LHCN-M2 (cell line): ENCODE measurements around the gene SYNM. TPM values are rescaled to one million over a fixed set of nuclear protein-coding genes. Genes with fewer than 3 reads are reported as not detected.

Experiments
- DNase-seq: peaks from one replicate; pipeline ENCODE4 v3.0.0-alpha.2; 2012; ENCODE audit warnings: low read depth
- total RNA-seq: library from RNA; depleted of rRNA; stranded (reverse); fragments of >200 nt; gene quantifications from 2 replicates; pipeline ENCODE4 v1.2.3, GENCODE V29; 2014

The SYNM gene
- total RNA-seq, 1 experiment from 2014 or later: 5.6 TPM

GRCh38 chr15:99138491-99138982 is 33.7 kb downstream of the SYNM start:
- DNase-seq: no peak

DNA sequence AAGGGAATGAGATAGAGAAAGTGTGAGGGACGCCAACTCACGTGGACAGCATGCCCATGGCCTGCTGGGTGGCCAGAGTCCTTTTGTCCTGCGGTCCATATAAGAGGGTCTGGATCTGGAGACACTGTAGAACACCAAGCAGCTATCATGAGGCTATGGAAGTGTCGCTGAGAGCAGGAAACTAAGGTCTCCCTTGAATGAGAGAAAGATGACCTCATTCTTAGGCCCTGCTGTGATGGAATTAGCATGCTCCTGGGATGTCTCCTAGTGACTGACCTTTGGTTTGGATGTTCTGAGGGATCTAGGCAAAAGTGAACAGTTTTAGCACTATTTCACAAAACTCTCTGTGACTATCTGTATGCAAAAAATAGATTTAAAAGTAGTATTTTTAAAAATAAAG is 34.4 kb downstream of the SYNM start:
- no peak for DNase-seq

DNA sequence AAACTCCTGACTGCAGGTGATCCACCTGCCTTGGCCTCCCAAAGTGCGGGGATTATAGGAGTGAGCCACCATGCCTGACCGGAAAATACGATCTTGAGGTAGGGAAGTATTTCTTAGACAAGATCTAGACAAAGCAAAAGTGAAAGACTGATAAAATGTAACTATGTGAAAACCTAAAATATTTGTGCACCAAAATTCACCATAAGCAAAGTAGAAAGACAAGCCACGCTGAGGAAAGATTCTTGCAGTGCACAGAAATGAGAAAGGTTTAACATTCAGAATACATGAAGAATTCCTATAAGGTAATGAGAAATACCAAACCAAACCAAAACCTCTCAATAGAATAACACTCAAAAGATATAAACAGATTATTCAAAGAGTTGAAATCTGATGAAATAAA is 35.7 kb downstream of the SYNM start:
- no peak for DNase-seq

- DNase-seq: no peak
Measured at GRCh38 chr15:99141943-99142342, 37.1 kb downstream of the SYNM start.

DNA sequence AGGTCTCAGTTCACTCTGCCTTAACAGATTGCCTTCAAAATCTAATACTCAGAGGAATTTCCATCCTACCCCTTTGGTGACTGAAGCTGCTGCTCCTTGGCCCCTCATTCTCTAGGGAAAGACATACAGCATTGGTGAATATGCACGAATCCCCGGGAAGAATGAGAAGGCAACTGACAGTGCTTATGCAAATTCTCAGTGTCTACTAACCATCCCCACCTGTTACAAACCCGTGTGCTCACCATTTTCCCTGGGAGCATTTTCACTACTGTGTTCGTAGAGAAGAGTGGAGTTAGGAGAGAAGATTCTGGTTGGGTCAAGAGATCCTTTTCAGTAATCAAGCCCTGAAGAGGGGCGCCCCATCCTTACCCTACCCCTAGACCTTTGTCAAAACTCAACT is 37.7 kb downstream of the SYNM start:
- DNase-seq: no peak

- DNase-seq: no peak
Measured at GRCh38 chr15:99143242-99143641, 38.4 kb downstream of the SYNM start.

DNA sequence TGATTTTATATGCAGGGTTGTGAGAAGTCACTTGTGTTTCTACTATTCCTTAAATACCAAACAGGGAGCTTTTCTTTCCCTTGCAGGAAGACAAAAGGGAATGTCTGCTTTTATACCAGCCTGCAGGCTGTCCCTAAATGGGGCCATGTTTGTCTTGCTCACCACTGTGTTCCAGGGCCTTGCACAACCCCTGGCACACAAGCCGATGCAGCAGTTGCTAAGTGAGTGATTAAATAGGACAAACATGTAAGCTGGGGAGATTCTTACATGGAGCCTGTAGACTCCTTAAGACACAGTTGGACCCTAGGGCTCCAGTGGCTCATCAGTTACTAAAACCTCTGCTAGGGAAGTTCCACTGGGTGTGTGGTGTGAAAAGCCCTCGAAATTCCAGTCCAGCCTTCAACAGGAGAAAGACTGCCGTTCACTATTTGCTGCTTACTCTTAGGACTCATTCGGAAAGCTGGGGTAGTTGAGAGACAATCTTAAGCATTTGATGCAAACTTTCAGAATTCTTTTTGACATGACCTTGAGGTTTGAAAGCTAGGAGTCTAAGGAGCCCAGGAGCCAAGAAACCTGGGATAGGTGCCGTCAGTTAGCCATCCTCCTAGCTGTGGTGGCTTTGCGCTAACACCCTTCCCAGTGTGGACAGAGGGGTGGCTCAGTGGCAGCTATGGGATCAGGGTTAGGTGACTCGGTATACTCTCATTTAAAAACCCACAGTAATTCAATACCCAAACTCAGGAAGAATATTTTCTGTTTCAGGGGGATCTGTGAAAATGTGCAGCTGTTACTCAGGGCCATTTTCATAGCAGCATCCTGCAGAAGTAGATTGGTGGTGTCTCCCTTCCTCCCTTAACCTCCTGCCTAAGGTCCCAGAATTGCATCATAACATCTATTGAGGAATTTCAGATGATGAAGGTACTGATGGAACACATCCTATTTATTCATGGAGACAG is 39.1 kb downstream of the SYNM start:
- peak; percentile 52 for DNase-seq

DNA sequence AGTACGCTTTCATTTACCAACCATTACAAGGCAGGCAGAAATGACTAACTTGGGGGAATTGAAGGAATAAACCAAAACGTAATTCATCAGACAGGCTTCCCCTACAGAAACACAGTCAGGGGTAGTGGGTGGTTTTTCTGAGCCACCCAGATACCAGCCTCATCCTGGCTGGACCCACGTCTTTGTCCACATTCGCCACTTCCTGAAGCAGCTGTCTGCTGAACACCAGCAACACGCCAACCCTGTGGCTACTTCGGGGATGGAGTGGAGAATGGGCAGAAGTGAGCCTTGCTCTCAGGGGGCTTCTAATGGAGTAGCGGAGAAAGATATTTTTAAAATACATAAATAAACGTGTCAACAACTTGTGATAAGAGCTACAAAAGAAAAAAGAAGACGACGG is 40.1 kb downstream of the SYNM start:
- DNase-seq: no peak

GRCh38 chr15:99145778-99146177 is 40.9 kb downstream of the SYNM start:
- no peak for DNase-seq

DNA sequence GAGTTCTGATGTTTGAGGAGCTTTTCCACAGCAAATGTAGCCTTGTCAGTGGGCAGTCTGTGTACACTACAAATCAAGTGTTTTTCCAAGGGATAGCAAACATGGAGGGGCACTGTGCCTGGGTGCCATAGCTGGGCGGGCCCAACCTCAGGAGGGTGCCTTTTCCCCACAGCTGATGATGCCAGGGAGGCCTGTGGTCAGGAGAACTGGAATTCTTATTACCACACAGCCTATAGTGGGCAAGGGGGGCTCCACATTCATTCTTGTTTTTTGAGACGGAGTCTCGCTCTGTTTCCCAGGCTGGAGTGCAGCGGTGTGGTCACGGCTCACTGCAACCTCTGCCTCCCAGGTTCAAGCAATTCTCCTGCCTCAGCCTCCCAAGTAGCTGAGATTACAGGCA is 41.8 kb downstream of the SYNM start:
- DNase-seq: no peak

DNA sequence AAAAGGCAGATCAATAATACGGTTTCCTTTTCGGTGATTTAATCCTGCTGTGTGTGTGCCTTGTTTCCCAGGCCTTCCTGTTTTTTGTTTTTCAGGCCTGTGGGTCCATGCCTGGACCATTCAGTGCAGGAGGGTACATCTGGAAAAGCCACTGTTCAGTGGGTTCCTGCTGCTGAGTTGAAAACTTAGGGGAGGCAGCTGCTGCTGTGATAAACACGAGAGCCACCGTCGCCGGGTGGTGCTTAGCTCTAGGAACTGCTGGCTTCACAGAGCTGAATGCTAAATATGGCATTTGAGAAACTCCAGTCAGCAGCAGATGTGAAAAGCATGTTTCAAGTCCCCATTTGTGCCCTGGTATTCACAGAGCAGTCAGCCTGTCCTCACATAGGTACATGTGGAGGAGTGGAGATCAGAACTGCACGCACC is 44.0 kb downstream of the SYNM start:
- DNase-seq: no peak

GRCh38 chr15:99149366-99149765 is 44.5 kb downstream of the SYNM start:
- DNase-seq: no peak

DNA sequence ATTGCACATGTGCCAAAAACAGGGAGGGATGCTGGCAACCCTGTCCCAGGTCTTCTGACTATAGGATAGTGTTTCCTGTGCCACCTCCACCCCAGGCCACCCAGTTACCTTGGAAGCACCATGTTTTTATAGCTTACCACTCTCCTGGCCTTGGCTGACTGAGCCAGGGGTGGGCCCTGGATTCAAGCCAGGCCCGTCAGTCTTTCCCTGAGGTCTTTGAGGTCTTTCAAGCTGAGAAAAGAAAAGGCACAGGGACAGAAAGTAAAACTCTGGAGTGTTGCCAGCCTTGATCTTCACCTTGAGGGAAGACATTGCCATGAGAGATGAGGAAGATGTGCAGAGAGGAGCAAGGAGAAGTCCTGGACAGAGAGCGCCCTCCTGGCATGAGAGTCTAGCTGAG is 46.3 kb downstream of the SYNM start:
- no peak for DNase-seq

GRCh38 chr15:99153026-99153535 is 48.2 kb downstream of the SYNM start:
- no peak for DNase-seq

GRCh38 chr15:99154271-99154670 is 49.4 kb downstream of the SYNM start:
- DNase-seq: no peak

- DNase-seq: peak; percentile 26
Measured at GRCh38 chr15:99155961-99156443, 51.1 kb downstream of the SYNM start.

DNA sequence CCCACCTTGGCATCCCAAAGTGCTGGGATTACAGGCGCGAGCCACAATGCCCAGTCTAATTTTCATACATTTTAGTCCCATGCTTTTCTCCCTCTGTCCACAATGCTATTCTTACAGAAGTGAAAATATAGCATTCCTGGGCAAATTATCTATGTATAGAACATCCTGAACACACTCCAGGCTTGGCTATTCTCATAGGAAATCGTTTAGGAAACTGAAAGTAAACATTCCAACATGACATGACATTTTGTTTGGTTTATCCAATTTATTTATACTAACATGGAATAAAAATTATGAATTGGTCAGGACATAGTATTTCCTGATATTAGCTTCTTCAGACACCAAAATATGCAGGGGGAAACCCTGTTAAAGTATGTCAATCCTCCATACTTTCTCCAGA is 52.6 kb downstream of the SYNM start:
- DNase-seq: no peak

GRCh38 chr15:99158626-99159412 is 53.9 kb downstream of the SYNM start:
- no peak for DNase-seq

GRCh38 chr15:99163271-99164062 is 58.6 kb downstream of the SYNM start:
- no peak for DNase-seq

GRCh38 chr15:99164119-99164518 is 59.2 kb downstream of the SYNM start:
- DNase-seq: no peak
